IMR-90 (cell line): ENCODE data around the gene TMC1. TPM values are rescaled to one million over a fixed set of nuclear protein-coding genes. Genes with fewer than 3 reads are reported as not detected.

Experiments used
- ATAC-seq: fragments of 200-7000 bp; cut with Tn5 transposase; 2 replicates; pipeline ENCODE4 v1.9.1; 2020; ENCODE audit warnings: low read depth, mild to moderate bottlenecking, moderate library complexity
- BruUV-seq: library from RNA; stranded (reverse); fragments of 400-500 nt; replicated peaks from 2 replicates; lab custom pipeline; 2021; lab: Mats Ljungman, UMichigan
- CTCF ChIA-PET: fragments of 300-600 bp; formaldehyde crosslinking; extraction: SDS; loops from one replicate; lab custom pipeline; 2021; ENCODE audit warnings: antibody characterized with exemption; lab: Yijun Ruan, JAX
- POLR2A ChIA-PET: fragments of 300-600 bp; sonication (Branson Sonifier 250); formaldehyde crosslinking; loops from one replicate; lab custom pipeline; 2022; ENCODE audit warnings: antibody characterized with exemption; ENCODE audit not compliant: unreplicated experiment; lab: Charles Lee
- DNase-seq: peaks from one replicate; pipeline ENCODE4 v3.0.0; 2013
- H2AFZ ChIP-seq: replicated peaks from 2 replicates; pipeline ENCODE3; 2013; ENCODE audit warnings: low read length, mild to moderate bottlenecking; ENCODE audit not compliant: poor library complexity
- H2AK5ac ChIP-seq: 2 replicates; pipeline ENCODE4 v1.6.1; 2013; ENCODE audit warnings: low read depth, low read length, inconsistent platforms
- H2AK9ac ChIP-seq: replicated peaks from 2 replicates; pipeline ENCODE3; 2013; ENCODE audit warnings: mild to moderate bottlenecking, low read depth, low read length, moderate library complexity; ENCODE audit not compliant: poor library complexity
- H2BK120ac ChIP-seq: 2 replicates; pipeline ENCODE4 v1.6.1; 2013; ENCODE audit warnings: low read depth, low read length, inconsistent platforms
- H2BK15ac ChIP-seq: 3 replicates; pipeline ENCODE4 v1.6.1; 2013; ENCODE audit warnings: low read depth, low read length, inconsistent platforms
- H2BK20ac ChIP-seq: 2 replicates; pipeline ENCODE4 v1.6.1; 2013; ENCODE audit warnings: low read depth, mild to moderate bottlenecking, inconsistent platforms, low read length, moderate library complexity
- H2BK5ac ChIP-seq: 2 replicates; pipeline ENCODE4 v1.6.1; 2013; ENCODE audit warnings: mild to moderate bottlenecking, low read depth, low read length, inconsistent platforms; ENCODE audit not compliant: poor library complexity, severe bottlenecking
- H3K14ac ChIP-seq: replicated peaks from 2 replicates; pipeline ENCODE4 v1.6.1; 2013; ENCODE audit warnings: low read depth, low read length, inconsistent platforms
- H3K18ac ChIP-seq: 2 replicates; pipeline ENCODE4 v1.6.1; 2013; ENCODE audit warnings: low read depth, low read length, control low read depth
- H3K23ac ChIP-seq: 2 replicates; pipeline ENCODE4 v1.6.1; 2013; ENCODE audit warnings: low read depth, low read length, inconsistent platforms
- H3K27ac ChIP-seq: 2 replicates; pipeline ENCODE4 v1.5.1; 2013; ENCODE audit warnings: mild to moderate bottlenecking, control low read depth, low read length; ENCODE audit not compliant: insufficient read depth
- H3K27me3 ChIP-seq: 2 replicates; pipeline ENCODE4 v1.6.1; 2013; ENCODE audit warnings: low read length; ENCODE audit not compliant: control insufficient read depth, insufficient read depth
- H3K36me3 ChIP-seq: 2 replicates; pipeline ENCODE4 v1.6.1; 2013; ENCODE audit warnings: low read length, mixed read lengths; ENCODE audit not compliant: control insufficient read depth, insufficient read depth
- H3K4ac ChIP-seq: 2 replicates; pipeline ENCODE4 v1.6.1; 2013; ENCODE audit warnings: low read depth, low read length, inconsistent platforms
- H3K4me1 ChIP-seq: 2 replicates; pipeline ENCODE4 v1.6.1; 2013; ENCODE audit warnings: low read length, mixed read lengths; ENCODE audit not compliant: control insufficient read depth, insufficient read depth
- H3K4me2 ChIP-seq: 2 replicates; pipeline ENCODE4 v1.6.1; 2013; ENCODE audit warnings: low read depth, mild to moderate bottlenecking, control low read depth, low read length, moderate library complexity
- H3K4me3 ChIP-seq: 2 replicates; pipeline ENCODE4 v1.5.1; 2013; ENCODE audit warnings: low read depth, mild to moderate bottlenecking, control low read depth, low read length, moderate library complexity; ENCODE audit not compliant: insufficient read depth
- H3K56ac ChIP-seq: 2 replicates; pipeline ENCODE4 v1.6.1; 2013; ENCODE audit warnings: low read length, inconsistent platforms; ENCODE audit not compliant: insufficient read depth; ENCODE audit errors: extremely low read depth
- H3K79me1 ChIP-seq, 2 experiments: 2 replicates each; pipeline ENCODE4 v1.6.1; 2013; ENCODE audit warnings: low read length in 2 of 2, inconsistent platforms in 1 of 2, low read depth in 1 of 2
- H3K9ac ChIP-seq: 2 replicates; pipeline ENCODE4 v1.6.1; 2013; ENCODE audit warnings: low read depth, low read length, control low read depth
- H3K9me1 ChIP-seq: 2 replicates; pipeline ENCODE4 v1.6.1; 2013; ENCODE audit warnings: low read length, inconsistent platforms; ENCODE audit not compliant: insufficient read depth
- H3K9me3 ChIP-seq: 2 replicates; pipeline ENCODE4 v1.6.1; 2013; ENCODE audit warnings: low read length; ENCODE audit not compliant: control insufficient read depth, insufficient read depth
- H4K20me1 ChIP-seq: 2 replicates; pipeline ENCODE4 v1.6.1; 2013; ENCODE audit warnings: low read length, inconsistent platforms; ENCODE audit not compliant: insufficient read depth
- H4K5ac ChIP-seq: 2 replicates; pipeline ENCODE4 v1.6.1; 2013; ENCODE audit warnings: mild to moderate bottlenecking, low read depth, low read length, control low read depth
- H4K8ac ChIP-seq, 2 experiments: 2 replicates each; pipeline ENCODE4 v1.6.1; 2013; ENCODE audit warnings: low read depth in 2 of 2, low read length in 2 of 2, control low read depth in 1 of 2, inconsistent platforms in 1 of 2
- H4K91ac ChIP-seq: 2 replicates; pipeline ENCODE4 v1.6.1; 2013; ENCODE audit warnings: low read depth, low read length, inconsistent platforms; ENCODE audit not compliant: insufficient read depth
- MAFK ChIP-seq: IDR thresholded peaks from 2 replicates; pipeline ENCODE4 v1.6.1; 2012; ENCODE audit warnings: low read depth, low read length, improper control_type of control experiment
- POLR2A ChIP-seq: IDR thresholded peaks from 2 replicates; pipeline ENCODE4 v1.6.1; 2012; ENCODE audit warnings: mild to moderate bottlenecking, low read depth, low read length
- USF2 ChIP-seq: fragments of 150-350 bp; IDR thresholded peaks from 2 replicates; pipeline ENCODE4 v1.6.1; 2017; ENCODE audit warnings: mild to moderate bottlenecking, antibody characterized with exemption, low read length, low read depth
- WGBS, 2 experiments: methylation state at CpG; one replicate each; pipeline versions ENCODE4 v1.1.5 to v1.1.7; 2013; ENCODE audit warnings: missing lambda C conversion rate in 2 of 2; ENCODE audit not compliant: insufficient read length in 1 of 2; ENCODE audit errors: extremely low coverage in 2 of 2; 5-methylcytosine and 5-hydroxymethylcytosine counted together
- dilution Hi-C: fragments of 300-500 bp; cut with HindIII; formaldehyde crosslinking; loops from one replicate; pipeline ENCODE4 v1.14.3; 2018; ENCODE audit warnings: low sequenced_read_pairs; ENCODE audit not compliant: unreplicated experiment
- in situ Hi-C: fragments of 300-500 bp; cut with MboI; formaldehyde crosslinking; loops from 3 replicates; pipeline ENCODE4 v1.14.3; 2019; ENCODE audit warnings: low sequenced_read_pairs, inconsistent platforms, mixed read lengths
- intact Hi-C: fragments of 100-400 bp; cut with micrococcal nuclease; formaldehyde crosslinking; loops from 2 replicates; pipeline ENCODE4 v1.10.0; 2022
- polyA plus RNA-seq, 3 experiments: library from polyadenylated mRNA; depleted of rRNA; stranded (reverse); fragments of >200 nt; gene quantifications; 2 replicates each; pipeline ENCODE4 v1.2.3, GENCODE V29; 2012; ENCODE audit warnings: low replicate concordance in 1 of 3
- total RNA-seq: library from RNA; depleted of rRNA; stranded (reverse); fragments of >200 nt; gene quantifications from 2 replicates; pipeline ENCODE4 v1.2.3, GENCODE V29; 2012

Gene TMC1
- total and polyA plus RNA-seq, 2 of the 4 experiments (the other 2 are of a cell fraction): not detected

- H3K9me3 ChIP-seq: no peaks in the 10 kb centered on the region
- no peak overlapping the region for H3K23ac ChIP-seq
- POLR2A ChIA-PET: no interaction called here
- intact Hi-C loops: no loop called here
- CTCF ChIA-PET: no interaction called here
- no peak overlapping the region for H3K9ac ChIP-seq
- no peak overlapping the region for H3K14ac ChIP-seq
- no peak overlapping the region for H2AK9ac ChIP-seq
- H3K4ac ChIP-seq: no peak overlapping the region
- H2AFZ ChIP-seq: no peak overlapping the region
- no peak overlapping the region for H3K4me3 ChIP-seq
- no peaks in the 10 kb centered on the region for H4K20me1 ChIP-seq
- no peaks in the 10 kb centered on the region for H3K27me3 ChIP-seq
- no peak overlapping the region for H2BK20ac ChIP-seq
- no peak overlapping the region for H3K4me2 ChIP-seq
- dilution Hi-C loops: no loop called here
- no peak overlapping the region for H4K91ac ChIP-seq
- H3K56ac ChIP-seq: no peak overlapping the region
- H3K4me1 ChIP-seq: no peaks in the 10 kb centered on the region; the same call in 1 of the 2 replicates
- no peaks in the 10 kb centered on the region for H3K79me1 ChIP-seq
- H2BK15ac ChIP-seq: no peak overlapping the region
- no peaks in the 10 kb centered on the region for H3K36me3 ChIP-seq
- DNase-seq: no peak
- no peak overlapping the region for H2BK5ac ChIP-seq
- TF ChIP-seq MAFK (no peak), POLR2A (no peak), USF2 (no peak)
- no peak for ATAC-seq
- no peak overlapping the region for H3K18ac ChIP-seq
- H4K5ac ChIP-seq: no peak overlapping the region
- no peak overlapping the region for H4K8ac ChIP-seq
- no TSS peak for BruUV-seq
- no peak overlapping the region for H3K27ac ChIP-seq
- in situ Hi-C loops: loop anchor here (10.0 kb wide), 2 partner anchors 169 to 329 kb away; no protein-coding TSS in a partner anchor
- H2BK120ac ChIP-seq: no peak overlapping the region
- no peak overlapping the region for H2AK5ac ChIP-seq
- H3K9me1 ChIP-seq: no peaks in the 10 kb centered on the region
- no CpG with 5 or more reads among the region's 1 CpG for WGBS, 2 experiments
These were observed 333.9 kb downstream of the TMC1 start for GRCh38 chr9:72855321-72855720.
